GM19193 (cell line): ENCODE data around the gene SUN1.

Source experiments
- POLR2A ChIP-seq: IDR thresholded peaks from 4 replicates; pipeline ENCODE4 v1.6.1; 2011; ENCODE audit not compliant: insufficient read depth, insufficient read length; ENCODE audit errors: extremely low read depth

SUN1 gene

GRCh38 chr7:842431-843031 lies 10.3 kb downstream of the SUN1 start:
- TF ChIP-seq POLR2A: no peak

GRCh38 chr7:843230-843629 lies 11.0 kb downstream of the SUN1 start:
- no peak for TF ChIP-seq POLR2A

GRCh38 chr7:844043-844442 lies 11.8 kb downstream of the SUN1 start:
- TF ChIP-seq POLR2A: no peak

GRCh38 chr7:844514-844913 lies 12.2 kb downstream of the SUN1 start:
- TF ChIP-seq POLR2A: no peak

- TF ChIP-seq POLR2A: no peak
These were observed 12.8 kb downstream of the SUN1 start for GRCh38 chr7:845091-845490.

- TF ChIP-seq POLR2A: no peak
These were observed 13.5 kb downstream of the SUN1 start for GRCh38 chr7:845731-846130.

- TF ChIP-seq POLR2A: no peak
These were observed 16.9 kb downstream of the SUN1 start for GRCh38 chr7:849145-849544.

GRCh38 chr7:849781-850180 lies 17.5 kb downstream of the SUN1 start:
- no peak for TF ChIP-seq POLR2A

GRCh38 chr7:851204-851603 lies 18.9 kb downstream of the SUN1 start:
- no peak for TF ChIP-seq POLR2A

- no peak for TF ChIP-seq POLR2A
These were observed 21.3 kb downstream of the SUN1 start for GRCh38 chr7:853366-854117.

- TF ChIP-seq POLR2A: no peak
These were observed 22.0 kb downstream of the SUN1 start for GRCh38 chr7:854118-854775.

- TF ChIP-seq POLR2A: no peak
These were observed 23.6 kb downstream of the SUN1 start for GRCh38 chr7:855686-856369.

GRCh38 chr7:856444-857095 lies 24.3 kb downstream of the SUN1 start:
- no peak for TF ChIP-seq POLR2A

- no peak for TF ChIP-seq POLR2A
These were observed 25.4 kb downstream of the SUN1 start for GRCh38 chr7:857661-858060.

- TF ChIP-seq POLR2A: no peak
These were observed 27.2 kb downstream of the SUN1 start for GRCh38 chr7:859359-860030.

GRCh38 chr7:860149-860548 lies 27.9 kb downstream of the SUN1 start:
- TF ChIP-seq POLR2A: no peak
